Ascending aorta (tissue), 2 donors: ENCODE data around the gene AHCY. TPM values are rescaled to one million over a fixed set of nuclear protein-coding genes. Genes with fewer than 3 reads are reported as not detected.

Source experiments
- DNase-seq, 2 donors: peaks; one replicate each; pipeline ENCODE4 v3.0.0-alpha.2; 2019; ENCODE audit warnings: low spot score in 2 of 2
- H3K27ac ChIP-seq, 2 donors: fragments of 200-600 bp; sonication (generic); one replicate each; pipeline ENCODE4 v1.5.1; 2016 to 2017; ENCODE audit warnings: mild to moderate bottlenecking in 1 of 2
- H3K27me3 ChIP-seq: fragments of 200-600 bp; sonication (generic); one replicate; pipeline ENCODE4 v1.5.1; 2017
- H3K36me3 ChIP-seq, 2 donors: fragments of 200-600 bp; sonication (generic); one replicate each; pipeline ENCODE4 v1.5.1; 2016
- H3K4me1 ChIP-seq, 2 donors: fragments of 200-600 bp; sonication (generic); one replicate each; pipeline ENCODE4 v1.5.1; 2016 to 2017; ENCODE audit warnings: mild to moderate bottlenecking in 1 of 2
- H3K4me3 ChIP-seq, 2 donors: fragments of 200-600 bp; sonication (generic); one replicate each; pipeline ENCODE4 v1.5.1; 2016 to 2017; ENCODE audit warnings: mild to moderate bottlenecking in 1 of 2
- H3K9me3 ChIP-seq, 2 donors: fragments of 200-600 bp; sonication (generic); one replicate each; pipeline ENCODE4 v1.5.1; 2016
- CTCF ChIP-seq, 3 experiments: fragments of 200-600 bp in 2 of 3; fragments of 450-650 bp in 1 of 3; sonication (generic) in 2 of 3; IDR thresholded peaks; one replicate each; pipeline ENCODE4 v1.5.1; 2016 to 2019; ENCODE audit warnings: antibody characterized with exemption in 3 of 3, mild to moderate bottlenecking in 1 of 3, moderate library complexity in 1 of 3
- intact Hi-C: fragments of 100-400 bp; cut with DNase I; formaldehyde crosslinking; loops from one replicate; pipeline ENCODE4 v1.15.1; 2023
- total RNA-seq: library from RNA; depleted of rRNA; stranded (reverse); fragments of >200 nt; gene quantifications from one replicate; pipeline ENCODE4 v1.1.0, GENCODE V29; 2016

The AHCY gene
- total RNA-seq, 1 donor from 2014 or later = 93.8 TPM

- intact Hi-C loops = no loop called here
- H3K27me3 ChIP-seq = no peaks in the 10 kb centered on the region
- no peaks in the 10 kb centered on the region for H3K4me1 ChIP-seq
- no peaks in the 10 kb centered on the region for H3K9me3 ChIP-seq
- TF ChIP-seq CTCF (IDR thresholded peaks at IDR 0.05) = no peak
- H3K4me3 ChIP-seq = no peak overlapping the region
- no peak overlapping the region for H3K27ac ChIP-seq
- peaks cover 18 to 29% of the 10 kb centered on the region in 2 donors for H3K36me3 ChIP-seq
- DNase-seq = no peak
Measured at GRCh38 chr20:34296468-34296867, 6.7 kb downstream of the AHCY start.

- Histone ChIP-seq H3K9me3 (no peaks in the 10 kb centered on the region), H3K27ac (no peak overlapping the region), H3K27me3 (no peaks in the 10 kb centered on the region), H3K36me3 (peaks cover 30 to 41% of the 10 kb centered on the region in 2 donors), H3K4me3 (no peak overlapping the region), H3K4me1 (no peaks in the 10 kb centered on the region)
- no peak for TF ChIP-seq CTCF (IDR thresholded peaks at IDR 0.05)
- no peak for DNase-seq
- intact Hi-C loops = no loop called here
Measured at GRCh38 chr20:34295284-34295683, 7.9 kb downstream of the AHCY start.

- no peak for DNase-seq
- no peaks in the 10 kb centered on the region for H3K27me3 ChIP-seq
- H3K36me3 ChIP-seq = peaks cover 33 to 47% of the 10 kb centered on the region in 2 donors
- TF ChIP-seq CTCF (IDR thresholded peaks at IDR 0.05) = no peak
- intact Hi-C loops = no loop called here
- H3K9me3 ChIP-seq = no peaks in the 10 kb centered on the region
- no peak overlapping the region for H3K4me3 ChIP-seq
- H3K4me1 ChIP-seq = no peaks in the 10 kb centered on the region
- no peak overlapping the region for H3K27ac ChIP-seq
Measured at GRCh38 chr20:34294563-34294962, 8.6 kb downstream of the AHCY start.

GRCh38 chr20:34293589-34293988 is 9.6 kb downstream of the AHCY start:
- TF ChIP-seq CTCF (IDR thresholded peaks at IDR 0.05) = no peak
- Histone ChIP-seq H3K27me3 (no peaks in the 10 kb centered on the region), H3K36me3 (peaks cover 33 to 51% of the 10 kb centered on the region in 2 donors), H3K27ac (no peak overlapping the region), H3K9me3 (no peaks in the 10 kb centered on the region), H3K4me1 (no peaks in the 10 kb centered on the region), H3K4me3 (no peak overlapping the region)
- no peak for DNase-seq
- intact Hi-C loops = no loop called here

GRCh38 chr20:34293119-34293518 is 10.0 kb downstream of the AHCY start:
- no peak for DNase-seq
- no peak for TF ChIP-seq CTCF (IDR thresholded peaks at IDR 0.05)
- peaks cover 33 to 56% of the 10 kb centered on the region in 2 donors for H3K36me3 ChIP-seq

GRCh38 chr20:34292496-34292895 is 10.7 kb downstream of the AHCY start:
- DNase-seq = no peak
- Histone ChIP-seq H3K9me3 (no peaks in the 10 kb centered on the region), H3K36me3 (peaks cover 33 to 62% of the 10 kb centered on the region in 2 donors), H3K27ac (no peak overlapping the region), H3K27me3 (no peaks in the 10 kb centered on the region), H3K4me1 (no peaks in the 10 kb centered on the region), H3K4me3 (no peak overlapping the region)
- intact Hi-C loops = no loop called here
- TF ChIP-seq CTCF (IDR thresholded peaks at IDR 0.05) = no peak

More at GRCh38 chr20:34293119-34293518, 10.0 kb downstream of the AHCY start:
- no peak overlapping the region for H3K4me3 ChIP-seq
- no peak overlapping the region for H3K27ac ChIP-seq
- H3K27me3 ChIP-seq = no peaks in the 10 kb centered on the region
- H3K4me1 ChIP-seq = no peaks in the 10 kb centered on the region
- no peaks in the 10 kb centered on the region for H3K9me3 ChIP-seq
- intact Hi-C loops = no loop called here
